GM12891 (cell line): Measurements from ENCODE around the gene R3HDM2.

ENCODE experiments used
- DNase-seq: peaks from one replicate; pipeline ENCODE4 v3.0.0; 2011; ENCODE audit warnings: low spot score; ENCODE audit not compliant: insufficient read length
- FAIRE-seq: peaks from 2 replicates; lab custom pipeline; 2011; peaks lifted over from hg19 to GRCh38; lab: Jason Lieb, UNC
- PAX5 ChIP-seq: IDR thresholded peaks from 2 replicates; pipeline ENCODE4 v1.6.1; 2011; ENCODE audit warnings: low read length, moderate library complexity, mild to moderate bottlenecking; ENCODE audit not compliant: insufficient read depth, severe bottlenecking
- POLR2A ChIP-seq: IDR thresholded peaks from 2 replicates; pipeline ENCODE4 v1.6.1; 2011; ENCODE audit warnings: low read depth, low read length, control low read depth
- POLR2AphosphoS5 ChIP-seq: IDR thresholded peaks from 2 replicates; pipeline ENCODE4 v1.6.1; 2011; ENCODE audit warnings: low read depth, low read length, control low read depth
- POU2F2 ChIP-seq: IDR thresholded peaks from 2 replicates; pipeline ENCODE4 v1.6.1; 2011; ENCODE audit warnings: low read depth, mild to moderate bottlenecking, control low read depth, low read length, moderate library complexity
- SPI1 ChIP-seq: IDR thresholded peaks from 2 replicates; pipeline ENCODE4 v1.6.1; 2011; ENCODE audit warnings: low read depth, low read length, control low read depth
- TAF1 ChIP-seq: IDR thresholded peaks from 2 replicates; pipeline ENCODE4 v1.6.1; 2011; ENCODE audit warnings: low read depth, low read length, control low read depth

R3HDM2 gene

GRCh38 chr12:57208631-57209282 lies 222.1 kb downstream of the R3HDM2 start:
- TF ChIP-seq TAF1 (no peak), POLR2AphosphoS5 (no peak), POLR2A (no peak), PAX5 (no peak), POU2F2 (no peak), SPI1 (no peak)
- FAIRE-seq, result no peak
- no peak for DNase-seq

GRCh38 chr12:57207731-57208630 lies 222.9 kb downstream of the R3HDM2 start:
- TF ChIP-seq TAF1 (no peak), POLR2A (no peak), POLR2AphosphoS5 (no peak)
- FAIRE-seq (no peak), DNase-seq (no peak)

- DNase-seq (no peak), FAIRE-seq (no peak)
- no peak for TF ChIP-seq SPI1
- TF ChIP-seq PAX5, result no peak
- no peak for TF ChIP-seq TAF1
- TF ChIP-seq POLR2A, result no peak
- TF ChIP-seq POU2F2, result no peak
- TF ChIP-seq POLR2AphosphoS5, result no peak
Observed at GRCh38 chr12:57205931-57206330, 224.9 kb downstream of the R3HDM2 start.

DNA sequence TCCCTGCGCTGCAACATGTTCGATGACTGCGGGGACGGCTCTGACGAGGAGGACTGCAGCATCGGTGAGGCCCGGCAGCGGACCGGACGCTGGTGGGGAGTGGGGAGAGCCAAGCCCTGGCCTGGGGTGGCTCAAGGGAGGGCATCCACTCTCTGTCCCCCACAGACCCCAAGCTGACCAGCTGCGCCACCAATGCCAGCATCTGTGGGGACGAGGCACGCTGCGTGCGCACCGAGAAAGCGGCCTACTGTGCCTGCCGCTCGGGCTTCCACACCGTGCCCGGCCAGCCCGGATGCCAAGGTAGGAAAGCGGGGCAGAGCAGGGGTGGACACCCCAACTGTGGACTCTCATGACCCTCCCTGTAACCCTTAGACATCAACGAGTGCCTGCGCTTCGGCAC lies 225.7 kb downstream of the R3HDM2 start:
- FAIRE-seq, result no peak
- TF ChIP-seq POLR2AphosphoS5 (no peak), TAF1 (no peak), SPI1 (no peak), PAX5 (no peak), POLR2A (no peak), POU2F2 (no peak)

DNA sequence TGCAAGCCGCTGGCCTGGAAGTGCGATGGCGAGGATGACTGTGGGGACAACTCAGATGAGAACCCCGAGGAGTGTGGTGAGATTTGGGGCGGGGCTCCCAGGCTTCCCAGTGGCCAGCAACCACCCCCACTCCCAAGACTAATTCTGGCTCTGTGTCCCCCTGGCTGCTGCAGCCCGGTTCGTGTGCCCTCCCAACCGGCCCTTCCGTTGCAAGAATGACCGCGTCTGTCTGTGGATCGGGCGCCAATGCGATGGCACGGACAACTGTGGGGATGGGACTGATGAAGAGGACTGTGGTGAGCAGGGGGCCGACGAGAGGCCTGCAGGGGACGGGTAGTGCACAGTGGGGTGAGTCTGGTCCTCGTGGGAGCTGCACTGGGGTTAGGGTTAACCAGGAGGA lies 226.4 kb downstream of the R3HDM2 start:
- FAIRE-seq (no peak), DNase-seq (no peak)
- TF ChIP-seq TAF1 (no peak), PAX5 (no peak), POLR2A (no peak), POLR2AphosphoS5 (no peak), POU2F2 (no peak), SPI1 (no peak)

More for the DNA sequence above, 225.7 kb downstream of the R3HDM2 start:
- DNase-seq, result no peak

- no peak for FAIRE-seq
- no peak for DNase-seq
- TF ChIP-seq SPI1 (no peak), POLR2A (no peak), PAX5 (no peak), POU2F2 (no peak), TAF1 (no peak), POLR2AphosphoS5 (no peak)
Observed at GRCh38 chr12:57203791-57204190, 227.1 kb downstream of the R3HDM2 start.
